ENCODE measurements around the gene MAP2K5. TPM values are rescaled to one million over a fixed set of nuclear protein-coding genes. Genes with fewer than 3 reads are reported as not detected.

MAP2K5 gene
- total RNA-seq, 4 donors from 2014 or later: 3.6 to 27.1 (median 18.6) TPM

- Histone ChIP-seq H3K36me3 (no peaks in the 10 kb centered on the region), H3K9me3 (no peaks in the 10 kb centered on the region), H3K4me1 (peaks cover 0 to under 1% of the 10 kb centered on the region in 2 donors), H3K4me3 (no peak overlapping the region), H3K27me3 (no peaks in the 10 kb centered on the region), H3K27ac (no peak overlapping the region)
- intact Hi-C loops (cut with DNase I; ENCODE audit: low total_unique reads): no loop called here
- TF ChIP-seq CTCF (IDR thresholded peaks at IDR 0.05) (no peak), POLR2A (IDR thresholded peaks at IDR 0.05) (no peak)
- no peak for DNase-seq
Measured at GRCh38 chr15:67548862-67549651, 6.6 kb downstream of the MAP2K5 start.

GRCh38 chr15:67549736-67550135, 7.2 kb downstream of the MAP2K5 start:
- no peak for TF ChIP-seq CTCF (IDR thresholded peaks at IDR 0.05)
- intact Hi-C loops (cut with DNase I; ENCODE audit: low total_unique reads): no loop called here
- no peaks in the 10 kb centered on the region for H3K27me3 ChIP-seq
- H3K27ac ChIP-seq: no peak overlapping the region
- H3K36me3 ChIP-seq: no peaks in the 10 kb centered on the region
- DNase-seq: no peak
- H3K4me1 ChIP-seq: no peaks in the 10 kb centered on the region
- H3K4me3 ChIP-seq: no peak overlapping the region
- H3K9me3 ChIP-seq: no peaks in the 10 kb centered on the region

GRCh38 chr15:67550522-67550921, 8.0 kb downstream of the MAP2K5 start:
- no peaks in the 10 kb centered on the region for H3K36me3 ChIP-seq

GRCh38 chr15:67551207-67551743, 8.8 kb downstream of the MAP2K5 start:
- Histone ChIP-seq H3K27ac (no peak overlapping the region), H3K4me3 (no peak overlapping the region), H3K27me3 (no peaks in the 10 kb centered on the region), H3K36me3 (no peaks in the 10 kb centered on the region), H3K4me1 (no peaks in the 10 kb centered on the region), H3K9me3 (no peaks in the 10 kb centered on the region)
- intact Hi-C loops (cut with DNase I; ENCODE audit: low total_unique reads): no loop called here
- no peak for DNase-seq
- TF ChIP-seq POLR2A (IDR thresholded peaks at IDR 0.05) (no peak), CTCF (IDR thresholded peaks at IDR 0.05) (no peak)

More at GRCh38 chr15:67550522-67550921, 8.0 kb downstream of the MAP2K5 start:
- H3K27me3 ChIP-seq: no peaks in the 10 kb centered on the region
- no peaks in the 10 kb centered on the region for H3K9me3 ChIP-seq
- no peaks in the 10 kb centered on the region for H3K4me1 ChIP-seq
- intact Hi-C loops (cut with DNase I; ENCODE audit: low total_unique reads): no loop called here
- H3K4me3 ChIP-seq: no peak overlapping the region
- no peak for TF ChIP-seq CTCF (IDR thresholded peaks at IDR 0.05)
- TF ChIP-seq POLR2A (IDR thresholded peaks at IDR 0.05): no peak
- DNase-seq: no peak
- H3K27ac ChIP-seq: no peak overlapping the region

- no peak for DNase-seq
- no peak overlapping the region for H3K4me3 ChIP-seq
- TF ChIP-seq CTCF (IDR thresholded peaks at IDR 0.05): no peak
- no peak for TF ChIP-seq POLR2A (IDR thresholded peaks at IDR 0.05)
- no peaks in the 10 kb centered on the region for H3K27me3 ChIP-seq
- H3K9me3 ChIP-seq: no peaks in the 10 kb centered on the region
- H3K4me1 ChIP-seq: no peaks in the 10 kb centered on the region
- no peak overlapping the region for H3K27ac ChIP-seq
- intact Hi-C loops (cut with DNase I; ENCODE audit: low total_unique reads): no loop called here
- no peaks in the 10 kb centered on the region for H3K36me3 ChIP-seq
Measured at GRCh38 chr15:67554580-67554979, 12.1 kb downstream of the MAP2K5 start.

All from uterus (tissue), 4 donors.